GM19099 (cell line): ENCODE data around the gene KCNIP4.

Source experiments
- POLR2A ChIP-seq: IDR thresholded peaks from 3 replicates; pipeline ENCODE4 v1.6.1; 2011; ENCODE audit warnings: low read depth; ENCODE audit not compliant: insufficient read length; ENCODE audit errors: extremely low read depth

KCNIP4 gene

GRCh38 chr4:20997886-20998285, 950.7 kb downstream of the KCNIP4 start:
- no peak for TF ChIP-seq POLR2A

- no peak for TF ChIP-seq POLR2A
These were observed 953.0 kb downstream of the KCNIP4 start for GRCh38 chr4:20995610-20996009.

GRCh38 chr4:20995015-20995414, 953.6 kb downstream of the KCNIP4 start:
- TF ChIP-seq POLR2A = no peak

GRCh38 chr4:20992002-20992401, 956.6 kb downstream of the KCNIP4 start:
- TF ChIP-seq POLR2A = no peak

- TF ChIP-seq POLR2A = no peak
These were observed 961.4 kb downstream of the KCNIP4 start for GRCh38 chr4:20987191-20987590.

- no peak for TF ChIP-seq POLR2A
These were observed 964.1 kb downstream of the KCNIP4 start for GRCh38 chr4:20984576-20984836.

- TF ChIP-seq POLR2A = no peak
These were observed 964.6 kb downstream of the KCNIP4 start for GRCh38 chr4:20983763-20984575.

- no peak for TF ChIP-seq POLR2A
These were observed 966.0 kb downstream of the KCNIP4 start for GRCh38 chr4:20982544-20982943.

GRCh38 chr4:20960291-20960690, 988.3 kb downstream of the KCNIP4 start:
- TF ChIP-seq POLR2A = no peak

- TF ChIP-seq POLR2A = no peak
These were observed 994.0 kb downstream of the KCNIP4 start for GRCh38 chr4:20954541-20954940.

- no peak for TF ChIP-seq POLR2A
These were observed 1003.6 kb downstream of the KCNIP4 start for GRCh38 chr4:20944961-20945360.

- TF ChIP-seq POLR2A = no peak
These were observed 1004.1 kb downstream of the KCNIP4 start for GRCh38 chr4:20944451-20944850.

GRCh38 chr4:20938204-20938603, 1010.4 kb downstream of the KCNIP4 start:
- TF ChIP-seq POLR2A = no peak

GRCh38 chr4:20926529-20926928, 1022.0 kb downstream of the KCNIP4 start:
- TF ChIP-seq POLR2A = no peak

GRCh38 chr4:20925176-20925575, 1023.4 kb downstream of the KCNIP4 start:
- no peak for TF ChIP-seq POLR2A

- TF ChIP-seq POLR2A = no peak
These were observed 1025.6 kb downstream of the KCNIP4 start for GRCh38 chr4:20922962-20923361.

GRCh38 chr4:20916106-20916505, 1032.5 kb downstream of the KCNIP4 start:
- TF ChIP-seq POLR2A = no peak
